Sigmoid colon (tissue), 7 donors: ENCODE data around the gene CCNL1. TPM values are rescaled to one million over a fixed set of nuclear protein-coding genes. Genes with fewer than 3 reads are reported as not detected.
A peak's percentile ranks its signal among the peaks of the same experiment; 100 is the strongest.

ENCODE experiments used
- DNase-seq: peaks from one replicate; pipeline ENCODE4 v3.0.0-alpha.2; 2019
- H3K27ac ChIP-seq, 4 donors: fragments of 200-600 bp; sonication (generic); one replicate each; pipeline ENCODE4 v1.5.1; 2016 to 2019; ENCODE audit warnings: mild to moderate bottlenecking in 1 of 4
- H3K27me3 ChIP-seq, 3 donors: fragments of 200-600 bp; sonication (generic); one replicate each; pipeline ENCODE4 v1.5.1; 2019; ENCODE audit warnings: mild to moderate bottlenecking in 1 of 3
- H3K36me3 ChIP-seq, 4 donors: fragments of 200-600 bp; sonication (generic); one replicate each; pipeline ENCODE4 v1.5.1; 2016 to 2019
- H3K4me1 ChIP-seq, 4 donors: fragments of 200-600 bp; sonication (generic); one replicate each; pipeline ENCODE4 v1.5.1; 2017 to 2019
- H3K4me3 ChIP-seq, 4 donors: fragments of 200-600 bp; sonication (generic); one replicate each; pipeline ENCODE4 v1.5.1; 2017 to 2019; ENCODE audit warnings: mild to moderate bottlenecking in 2 of 4, moderate library complexity in 1 of 4
- H3K9me3 ChIP-seq, 4 donors: fragments of 200-600 bp in 3 of 4; sonication (generic) in 3 of 4; one replicate each; pipeline versions ENCODE4 v1.5.1 to v1.6.1; 2013 to 2019
- EP300 ChIP-seq, 4 donors: sonication (generic); formaldehyde crosslinking; IDR thresholded peaks; one replicate each; pipeline ENCODE4 v1.6.1; 2017; ENCODE audit warnings: antibody characterized with exemption in 4 of 4
- POLR2A ChIP-seq, 2 donors: fragments of 450-650 bp; IDR thresholded peaks; one replicate each; pipeline ENCODE4 v1.6.1; 2016; ENCODE audit warnings: antibody characterized with exemption in 2 of 2, mild to moderate bottlenecking in 2 of 2, moderate library complexity in 2 of 2
- POLR2AphosphoS5 ChIP-seq, 4 donors: sonication (generic); formaldehyde crosslinking; IDR thresholded peaks; one replicate each; pipeline ENCODE4 v1.6.1; 2017; ENCODE audit warnings: antibody characterized with exemption in 4 of 4
- WGBS, 2 donors: extraction: QIAGEN DNeasy Blood & Tissue Kit; methylation state at CpG; one replicate each; pipeline ENCODE4 v1.1.7; 2013; 5-methylcytosine and 5-hydroxymethylcytosine counted together
- intact Hi-C: fragments of 100-400 bp; cut with DNase I; formaldehyde crosslinking; loops from one replicate; pipeline ENCODE4 v1.15.1; 2023
- polyA plus RNA-seq, 3 donors: library from polyadenylated mRNA; stranded (reverse); fragments of 200-250 nt; gene quantifications; one replicate each; pipeline ENCODE4 v1.2.3, GENCODE V29; 2013
- total RNA-seq, 4 donors: library from RNA; depleted of rRNA; stranded (reverse); fragments of >200 nt; gene quantifications; one replicate each; pipeline ENCODE4 v1.1.0, GENCODE V29; 2016
- TF ChIP-seq, protein P1 (sequence below), 4 experiments: fragments of 450-650 bp in 3 of 4; fragments of 200-600 bp in 1 of 4; IDR thresholded peaks; one replicate each; pipeline ENCODE4 v1.5.1; 2016 to 2019; ENCODE audit warnings: antibody characterized with exemption in 4 of 4, mild to moderate bottlenecking in 3 of 4, moderate library complexity in 2 of 4
- donor health status: healthy with polysubstance abuse.
- donor health status: Bipolar disorder and iron deficiency.
- donor health status: healthy.

Gene CCNL1
- total and polyA plus RNA-seq, 7 donors: 25.2 to 403 (median 110) TPM

- Histone ChIP-seq H3K9me3 (no peaks in the 10 kb centered on the region), H3K27me3 (no peaks in the 10 kb centered on the region), H3K36me3 (no peaks in the 10 kb centered on the region), H3K4me3 (no peak overlapping the region), H3K4me1 (peaks cover 0 to 64% (median 44%) of the 10 kb centered on the region in 4 donors), H3K27ac (no peak overlapping the region)
- intact Hi-C loops: no loop called here
- DNase-seq: no peak
- TF ChIP-seq POLR2A (IDR thresholded peaks at IDR 0.05) (no peak), EP300 (IDR thresholded peaks at IDR 0.05) (no peak)
- 94 to 96% methylated on average over 4 of the region's 4 CpGs for WGBS, 2 donors
Measured at GRCh38 chr3:157133434-157134320, 26.3 kb downstream of the CCNL1 start.

- Histone ChIP-seq H3K9me3 (no peaks in the 10 kb centered on the region), H3K4me3 (no peak overlapping the region), H3K27me3 (no peaks in the 10 kb centered on the region), H3K27ac (no peak overlapping the region), H3K4me1 (peaks cover 0 to 70% (median 50%) of the 10 kb centered on the region in 4 donors), H3K36me3 (no peaks in the 10 kb centered on the region)
- 76 to 85% methylated on average over 2 of the region's 2 CpGs for WGBS, 2 donors
- no peak for DNase-seq
- intact Hi-C loops: no loop called here
- TF ChIP-seq EP300 (IDR thresholded peaks at IDR 0.05) (no peak), POLR2AphosphoS5 (IDR thresholded peaks at IDR 0.05) (no peak), POLR2A (IDR thresholded peaks at IDR 0.05) (no peak)
- TF ChIP-seq, protein P1, sequence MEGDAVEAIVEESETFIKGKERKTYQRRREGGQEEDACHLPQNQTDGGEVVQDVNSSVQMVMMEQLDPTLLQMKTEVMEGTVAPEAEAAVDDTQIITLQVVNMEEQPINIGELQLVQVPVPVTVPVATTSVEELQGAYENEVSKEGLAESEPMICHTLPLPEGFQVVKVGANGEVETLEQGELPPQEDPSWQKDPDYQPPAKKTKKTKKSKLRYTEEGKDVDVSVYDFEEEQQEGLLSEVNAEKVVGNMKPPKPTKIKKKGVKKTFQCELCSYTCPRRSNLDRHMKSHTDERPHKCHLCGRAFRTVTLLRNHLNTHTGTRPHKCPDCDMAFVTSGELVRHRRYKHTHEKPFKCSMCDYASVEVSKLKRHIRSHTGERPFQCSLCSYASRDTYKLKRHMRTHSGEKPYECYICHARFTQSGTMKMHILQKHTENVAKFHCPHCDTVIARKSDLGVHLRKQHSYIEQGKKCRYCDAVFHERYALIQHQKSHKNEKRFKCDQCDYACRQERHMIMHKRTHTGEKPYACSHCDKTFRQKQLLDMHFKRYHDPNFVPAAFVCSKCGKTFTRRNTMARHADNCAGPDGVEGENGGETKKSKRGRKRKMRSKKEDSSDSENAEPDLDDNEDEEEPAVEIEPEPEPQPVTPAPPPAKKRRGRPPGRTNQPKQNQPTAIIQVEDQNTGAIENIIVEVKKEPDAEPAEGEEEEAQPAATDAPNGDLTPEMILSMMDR (IDR thresholded peaks at IDR 0.05): no peak
Measured at GRCh38 chr3:157132936-157133335, 27.0 kb downstream of the CCNL1 start.

GRCh38 chr3:157132341-157132740, 27.6 kb downstream of the CCNL1 start:
- intact Hi-C loops: no loop called here
- Histone ChIP-seq H3K27ac (no peak overlapping the region), H3K9me3 (no peaks in the 10 kb centered on the region), H3K4me3 (no peak overlapping the region), H3K36me3 (no peaks in the 10 kb centered on the region), H3K4me1 (peaks cover 0 to 67% (median 48%) of the 10 kb centered on the region in 4 donors), H3K27me3 (no peaks in the 10 kb centered on the region)
- no peak for DNase-seq
- TF ChIP-seq POLR2A (IDR thresholded peaks at IDR 0.05) (no peak), POLR2AphosphoS5 (IDR thresholded peaks at IDR 0.05) (no peak), EP300 (IDR thresholded peaks at IDR 0.05) (no peak)
- TF ChIP-seq, protein P1 (IDR thresholded peaks at IDR 0.05): no peak
- 98% methylated on average over 1 of the region's 1 CpG for WGBS, 2 donors

GRCh38 chr3:157131861-157132260, 28.1 kb downstream of the CCNL1 start:
- no peak overlapping the region for H3K4me3 ChIP-seq
- WGBS, 2 donors: 44 to 66% methylated on average over 5 of the region's 5 CpGs
- H3K9me3 ChIP-seq: no peaks in the 10 kb centered on the region
- DNase-seq: no peak
- H3K4me1 ChIP-seq: peaks cover 0 to 62% (median 43%) of the 10 kb centered on the region in 4 donors
- TF ChIP-seq EP300 (IDR thresholded peaks at IDR 0.05) (no peak), POLR2A (IDR thresholded peaks at IDR 0.05) (no peak), POLR2AphosphoS5 (IDR thresholded peaks at IDR 0.05) (no peak)
- TF ChIP-seq, protein P1 (IDR thresholded peaks at IDR 0.05): no peak
- intact Hi-C loops: loop anchor here (2.0 kb wide), 1 partner anchor 45 kb away; no protein-coding TSS in a partner anchor
- H3K27ac ChIP-seq: peak overlapping the region in 1 of 4 donors; percentile 75
- H3K36me3 ChIP-seq: no peaks in the 10 kb centered on the region
- H3K27me3 ChIP-seq: no peaks in the 10 kb centered on the region

- H3K4me3 ChIP-seq: peak overlapping the region in 1 of 4 donors; percentile 4
- H3K4me1 ChIP-seq: peaks cover 0 to 50% (median 33%) of the 10 kb centered on the region in 4 donors
- 6 to 23% methylated on average over 23 of the region's 23 CpGs for WGBS, 2 donors
- no peaks in the 10 kb centered on the region for H3K9me3 ChIP-seq
- peak; percentile 77 for DNase-seq
- peak overlapping the region; percentile 61 to 80 (median 76) for H3K27ac ChIP-seq
- no peaks in the 10 kb centered on the region for H3K27me3 ChIP-seq
- H3K36me3 ChIP-seq: no peaks in the 10 kb centered on the region
- intact Hi-C loops: loop anchor here (2.0 kb wide), 1 partner anchor 44 kb away; no protein-coding TSS in a partner anchor
- TF ChIP-seq POLR2AphosphoS5 (IDR thresholded peaks at IDR 0.05) (peak in 1 of 4 donors; percentile 9), POLR2A (IDR thresholded peaks at IDR 0.05) (no peak), EP300 (IDR thresholded peaks at IDR 0.05) (no peak)
- TF ChIP-seq, protein P1 (IDR thresholded peaks at IDR 0.05): peak; percentile 26 to 72 (median 67)
Measured at GRCh38 chr3:157130467-157131251, 29.3 kb downstream of the CCNL1 start.
